NCI-H2081 (cell line): ENCODE data around the gene LRRC53.
A peak's percentile ranks its signal among the peaks of the same experiment; 100 is the strongest.

Source experiments
- DNase-seq, 2 experiments: peaks; one replicate each; lab custom pipeline; 2025; lab: John Stamatoyannopoulos, UW

Gene LRRC53

GRCh38 chr1:74512170-74512915 lies at the start of gene LRRC53:
Gene LRRC53 (minus strand): TSS chr1:74512611. CDS start chr1:74483349, 29,262 bp downstream.
- no peak for DNase-seq

GRCh38 chr1:74549932-74550331 lies 37.5 kb upstream of the LRRC53 start:
- DNase-seq, result no peak

GRCh38 chr1:74548961-74549750 lies 36.7 kb upstream of the LRRC53 start:
- no peak for DNase-seq

- DNase-seq, result no peak
Measured at GRCh38 chr1:74545821-74546220, 33.4 kb upstream of the LRRC53 start.

GRCh38 chr1:74534241-74534640 lies 21.8 kb upstream of the LRRC53 start:
- no peak for DNase-seq

- DNase-seq, result peak; percentile 54 to 82
Measured at GRCh38 chr1:74531796-74532195, 19.4 kb upstream of the LRRC53 start.

GRCh38 chr1:74530892-74531291 lies 18.5 kb upstream of the LRRC53 start:
- peak; percentile 4 to 72 for DNase-seq

GRCh38 chr1:74528123-74528522 lies 15.7 kb upstream of the LRRC53 start:
- DNase-seq, result no peak

- peak in 1 of 2 experiments; percentile 38 for DNase-seq
Measured at GRCh38 chr1:74526708-74527107, 14.3 kb upstream of the LRRC53 start.

GRCh38 chr1:74523873-74524480 lies 11.6 kb upstream of the LRRC53 start:
- no peak for DNase-seq

GRCh38 chr1:74522148-74522547 lies 9.7 kb upstream of the LRRC53 start:
- no peak for DNase-seq

GRCh38 chr1:74517599-74518051 lies 5.2 kb upstream of the LRRC53 start:
- DNase-seq, result no peak

- no peak for DNase-seq
Measured at GRCh38 chr1:74513411-74514300, 1.2 kb upstream of the LRRC53 start.

GRCh38 chr1:74508449-74508848 lies 4.0 kb downstream of the LRRC53 start:
- DNase-seq, result no peak

- DNase-seq, result no peak
Measured at GRCh38 chr1:74505928-74506710, 6.3 kb downstream of the LRRC53 start.

GRCh38 chr1:74504933-74505512 lies 7.4 kb downstream of the LRRC53 start:
- peak; percentile 52 to 78 for DNase-seq

GRCh38 chr1:74504125-74504932 lies 8.1 kb downstream of the LRRC53 start:
- peak; percentile 72 to 84 for DNase-seq

- DNase-seq, result no peak
Measured at GRCh38 chr1:74502858-74503257, 9.6 kb downstream of the LRRC53 start.

- DNase-seq, result no peak
Measured at GRCh38 chr1:74502432-74502831, 10.0 kb downstream of the LRRC53 start.

GRCh38 chr1:74498901-74499300 lies 13.5 kb downstream of the LRRC53 start:
- DNase-seq, result no peak
